GM19240 (cell line): Measurements from ENCODE around the gene RALGAPA2.

ENCODE experiments used
- DNase-seq: peaks from one replicate; pipeline ENCODE4 v3.0.0; 2011; ENCODE audit warnings: low spot score; ENCODE audit not compliant: insufficient read length

The RALGAPA2 gene

DNA sequence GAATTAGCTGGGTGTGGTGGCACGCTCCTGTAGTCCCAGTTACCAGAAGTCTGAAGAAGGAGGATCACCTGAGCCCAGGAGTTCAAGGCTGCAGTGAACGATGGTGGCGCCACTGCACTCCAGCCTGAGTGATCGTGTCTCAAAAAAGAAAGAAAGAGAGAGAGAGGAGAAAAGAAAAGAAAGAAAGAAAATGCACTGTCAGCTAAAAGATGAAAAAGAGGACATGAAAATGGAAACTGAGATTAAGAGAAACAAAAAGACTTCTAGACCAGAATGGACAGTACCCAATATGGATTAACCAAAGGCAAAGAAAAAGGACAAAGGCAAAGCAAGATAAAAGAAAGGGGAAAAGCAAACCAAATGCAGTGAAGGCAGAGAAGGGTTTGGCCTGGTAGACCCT lies 9.0 kb upstream of the RALGAPA2 start:
- DNase-seq = no peak

GRCh38 chr20:20720158-20720557 lies 7.7 kb upstream of the RALGAPA2 start:
- DNase-seq = no peak

DNA sequence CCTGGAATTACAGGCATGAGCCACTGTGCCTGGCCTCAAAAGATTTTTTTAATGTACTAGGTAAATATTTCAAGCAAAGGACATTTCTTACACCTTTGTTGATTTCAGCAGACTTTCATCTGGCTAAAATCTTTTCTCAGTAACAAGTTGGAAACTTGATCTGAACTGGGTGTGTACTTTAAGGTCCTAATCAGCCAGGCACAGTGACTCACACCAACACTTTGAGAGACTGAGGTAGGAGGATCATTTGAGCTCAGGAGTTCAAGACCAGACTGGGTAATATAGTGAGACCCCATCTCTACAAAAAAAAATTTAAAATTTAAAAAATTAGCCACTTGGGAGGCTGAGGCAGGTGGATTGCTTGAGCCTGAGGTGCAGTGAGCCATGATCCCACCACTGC lies 7.0 kb upstream of the RALGAPA2 start:
- no peak for DNase-seq

- no peak for DNase-seq
Observed at GRCh38 chr20:20713244-20713765, 861 bp upstream of the RALGAPA2 start.

- no peak for DNase-seq
Observed at GRCh38 chr20:20712004-20712473, 405 bp downstream of the RALGAPA2 start.

GRCh38 chr20:20711413-20711812 lies 1.0 kb downstream of the RALGAPA2 start:
- no peak for DNase-seq

- DNase-seq = no peak
Observed at GRCh38 chr20:20710443-20711315, 1.8 kb downstream of the RALGAPA2 start.

GRCh38 chr20:20709887-20710286 lies 2.6 kb downstream of the RALGAPA2 start:
- no peak for DNase-seq

- no peak for DNase-seq
Observed at GRCh38 chr20:20706285-20706684, 6.2 kb downstream of the RALGAPA2 start.

- DNase-seq = no peak
Observed at GRCh38 chr20:20702330-20703245, 9.9 kb downstream of the RALGAPA2 start.

GRCh38 chr20:20699917-20700316 lies 12.5 kb downstream of the RALGAPA2 start:
- DNase-seq = no peak

- DNase-seq = no peak
Observed at GRCh38 chr20:20699144-20699543, 13.3 kb downstream of the RALGAPA2 start.

DNA sequence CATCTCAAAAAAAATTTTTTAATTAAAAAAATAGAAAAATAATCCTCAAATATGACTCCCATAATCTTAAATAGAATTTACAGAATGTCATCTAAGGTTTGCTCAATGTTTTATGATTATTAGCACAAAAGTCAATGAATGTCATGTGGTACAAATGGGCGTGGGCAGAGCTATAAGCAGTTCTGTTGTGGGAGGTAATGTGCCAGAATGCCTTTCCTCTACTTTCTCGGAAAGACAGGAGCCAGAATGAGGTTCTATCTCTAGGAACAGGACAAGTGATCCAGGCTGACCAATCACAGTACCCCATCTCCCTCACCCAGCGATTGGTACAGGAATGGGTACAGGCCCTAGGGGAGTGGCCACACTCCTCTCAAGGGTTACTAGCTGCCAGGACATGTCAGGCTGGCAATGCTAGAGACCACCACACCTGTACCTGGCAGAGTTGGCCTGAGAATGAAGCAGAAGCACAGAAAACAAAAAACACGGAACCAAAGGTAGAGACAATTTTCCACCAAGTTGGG lies 15.1 kb downstream of the RALGAPA2 start:
- DNase-seq = no peak

DNA sequence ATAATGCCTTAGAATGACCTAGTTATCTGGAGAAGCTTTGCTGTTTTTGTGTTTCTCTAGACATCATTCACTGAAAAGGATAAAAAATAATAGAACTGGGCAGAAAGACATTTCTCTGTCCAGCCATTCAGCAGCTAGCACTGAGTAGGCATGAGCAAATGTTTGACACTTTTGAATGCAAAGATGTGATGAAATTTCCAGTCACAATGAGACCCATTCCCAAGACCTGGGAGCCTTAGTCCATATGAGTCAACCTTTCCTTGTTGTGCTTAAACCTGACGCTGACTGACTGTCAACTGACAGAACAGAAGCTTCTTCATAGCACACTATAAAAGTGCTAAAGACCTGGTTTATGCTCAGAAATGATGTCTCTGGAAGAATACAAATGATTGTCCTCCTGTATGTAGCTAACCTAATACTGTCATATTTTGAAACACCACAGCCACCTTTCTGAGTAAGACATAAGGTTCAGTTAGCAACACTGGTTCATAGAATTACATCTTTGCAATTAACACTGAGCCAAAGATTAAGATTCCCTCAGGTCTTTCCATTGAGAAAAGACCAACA lies 17.1 kb downstream of the RALGAPA2 start:
- no peak for DNase-seq

- DNase-seq = no peak
Observed at GRCh38 chr20:20694591-20694990, 17.9 kb downstream of the RALGAPA2 start.

DNA sequence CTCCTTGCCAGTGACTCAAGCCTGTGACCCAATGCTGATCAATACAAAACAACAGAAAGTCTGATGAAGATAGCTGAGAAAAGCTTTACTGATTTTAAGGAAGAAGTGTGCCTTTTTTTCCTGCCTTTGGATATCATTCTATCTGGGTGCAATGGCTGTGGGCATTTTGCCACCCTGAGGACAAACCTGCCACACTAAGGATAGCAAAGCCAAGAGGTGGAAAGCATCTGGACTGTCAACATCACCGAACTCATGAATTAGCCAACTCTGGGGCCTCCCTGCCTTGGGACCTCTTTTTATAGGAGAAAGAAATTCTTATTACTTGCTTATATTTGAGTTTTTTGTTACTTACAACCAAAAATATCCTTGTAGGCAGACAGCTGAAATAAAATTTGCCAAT lies 19.9 kb downstream of the RALGAPA2 start:
- DNase-seq = no peak

- DNase-seq = no peak
Observed at GRCh38 chr20:20691477-20692235, 20.8 kb downstream of the RALGAPA2 start.

DNA sequence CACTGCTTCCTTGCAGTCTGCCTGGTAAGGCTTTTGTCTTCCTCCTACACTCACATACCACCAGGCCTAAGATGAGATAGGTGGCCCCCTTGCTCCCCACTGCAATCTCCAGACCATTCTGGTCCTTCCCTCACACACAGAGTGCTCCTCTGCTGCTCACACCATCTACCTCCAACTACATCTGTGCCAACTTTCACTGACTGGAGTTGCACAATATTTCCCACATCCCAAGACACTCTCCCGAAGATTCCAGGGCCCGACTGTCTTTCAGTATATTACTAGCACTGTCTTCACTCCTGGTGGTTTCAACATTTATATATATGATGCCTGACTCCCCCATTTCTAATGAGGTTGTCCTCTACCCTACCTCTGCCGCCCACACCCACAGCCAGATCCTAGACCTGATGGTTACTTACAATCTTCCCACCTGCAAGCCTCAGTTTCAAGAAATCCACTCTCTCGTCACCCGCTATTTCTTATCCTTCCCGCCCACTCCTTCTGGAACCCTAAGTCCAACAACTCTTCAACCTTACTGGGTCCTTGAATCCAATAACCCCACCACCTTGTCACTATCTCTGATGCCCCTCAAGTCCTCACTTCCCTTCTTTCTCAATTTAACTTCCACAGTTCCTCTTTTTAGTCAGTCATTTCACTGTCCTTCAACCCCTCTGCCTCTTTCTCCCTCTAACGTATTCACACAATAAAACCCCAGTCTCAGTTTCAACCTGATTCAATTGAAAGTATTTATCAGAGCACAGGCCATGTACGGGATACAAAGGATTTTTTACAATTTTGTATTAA lies 21.6 kb downstream of the RALGAPA2 start:
- DNase-seq = no peak

DNA sequence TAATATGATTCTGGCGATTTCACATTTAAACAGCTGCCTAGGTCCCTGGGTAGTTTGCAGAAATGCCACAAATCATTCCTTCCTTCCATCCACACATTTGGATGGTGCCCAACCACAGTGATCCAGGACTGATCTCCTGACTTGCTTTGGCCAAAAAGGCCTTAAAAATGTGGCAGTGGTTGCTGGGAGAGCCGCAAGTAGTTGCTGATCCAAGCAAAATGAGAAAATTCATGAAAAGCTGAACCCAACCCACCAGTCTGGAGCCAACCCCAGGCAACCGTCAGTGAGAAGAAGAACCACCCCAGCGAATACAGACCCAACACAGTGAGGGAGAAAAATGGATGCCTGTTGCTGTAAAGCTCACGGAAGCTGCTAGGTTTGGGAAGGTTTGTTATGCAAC lies 25.1 kb downstream of the RALGAPA2 start:
- no peak for DNase-seq

DNA sequence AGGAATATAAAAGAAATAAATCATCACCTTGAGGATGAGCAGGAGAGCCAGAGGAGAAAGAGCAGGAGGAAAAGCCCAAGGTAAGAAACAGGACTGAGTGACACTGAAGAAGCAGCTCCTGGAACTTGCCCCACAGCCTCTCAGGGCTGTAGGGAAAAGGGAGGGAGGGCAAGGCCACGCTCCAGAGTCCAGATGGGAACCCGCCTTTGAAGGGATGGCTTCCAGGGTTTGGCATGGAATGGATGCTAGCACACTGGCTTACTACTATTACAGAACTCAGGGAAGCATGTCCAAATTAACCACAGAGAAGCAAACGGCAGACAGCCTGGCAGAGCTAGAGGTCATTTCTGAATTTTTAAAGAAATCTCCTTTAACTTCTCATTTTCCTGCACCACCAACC lies 26.8 kb downstream of the RALGAPA2 start:
- no peak for DNase-seq
